Activated T-helper 1 cell treated with anti-CD3 and anti-CD28 coated beads, Interleukin-2, amount 50 U/mL, for 16 hours (primary cell): ENCODE measurements around the gene LYL1.
A peak's percentile ranks its signal among the peaks of the same experiment; 100 is the strongest.

Experiments
- DNase-seq, 2 donors: peaks; one replicate each; pipeline ENCODE4 v3.0.0-alpha.2; 2020; ENCODE audit warnings: low read depth in 1 of 2, low spot score in 1 of 2

Gene LYL1

DNA sequence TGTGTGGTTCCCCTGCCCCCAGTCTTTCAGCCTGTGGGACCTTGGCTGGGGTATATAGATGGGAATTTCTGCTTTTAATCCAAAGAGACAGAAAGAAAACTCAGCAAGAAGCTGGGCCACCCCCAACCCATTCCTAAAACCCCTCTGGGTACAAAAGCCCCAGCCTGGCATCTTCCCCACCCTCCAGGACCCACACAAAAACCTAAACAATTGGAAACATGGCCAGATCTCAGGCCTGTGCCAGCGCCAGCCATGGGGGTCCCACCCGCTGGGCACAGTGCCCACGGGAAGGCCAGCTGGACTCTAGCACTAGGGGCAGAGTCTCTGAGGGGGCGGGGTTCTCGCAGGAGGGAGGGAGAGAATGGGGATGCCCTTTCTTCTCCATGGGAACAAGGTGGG is 8.6 kb downstream of the LYL1 start:
- no peak for DNase-seq

DNA sequence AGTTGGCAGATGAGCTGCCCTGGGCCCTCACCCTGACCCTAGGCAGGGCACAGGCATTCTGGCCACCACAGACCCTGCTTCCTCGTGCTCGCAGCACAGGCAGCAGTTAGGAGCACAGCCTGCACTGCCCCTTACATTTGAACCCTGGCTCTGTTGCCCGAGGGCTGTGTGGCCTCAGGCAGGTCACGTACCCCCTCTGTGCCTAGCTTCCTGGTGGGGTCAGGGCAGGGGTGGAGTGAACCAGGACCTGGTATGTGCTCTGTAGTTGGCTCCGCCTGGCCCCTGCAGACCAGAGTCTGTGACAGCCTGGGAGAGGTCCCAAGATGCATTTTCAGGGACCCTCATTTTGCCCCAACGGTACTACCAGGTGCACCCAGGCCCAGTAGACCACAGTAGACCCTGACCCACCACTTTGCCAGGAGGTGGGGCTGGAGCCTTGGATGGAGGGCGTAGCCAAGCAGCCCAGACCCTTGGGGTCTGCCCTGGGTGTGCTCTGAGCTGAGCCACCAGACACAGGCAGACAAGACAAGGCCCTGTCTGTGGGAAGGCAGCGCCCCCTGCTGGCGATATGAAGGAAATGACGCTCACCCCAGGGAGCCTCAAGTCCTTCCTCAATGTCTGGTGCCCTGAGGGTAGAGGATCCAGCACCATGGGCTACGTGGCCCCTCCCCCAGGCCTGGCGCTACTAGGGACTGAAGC is 9.1 kb downstream of the LYL1 start:
- DNase-seq, result peak; percentile 64 to 65

DNA sequence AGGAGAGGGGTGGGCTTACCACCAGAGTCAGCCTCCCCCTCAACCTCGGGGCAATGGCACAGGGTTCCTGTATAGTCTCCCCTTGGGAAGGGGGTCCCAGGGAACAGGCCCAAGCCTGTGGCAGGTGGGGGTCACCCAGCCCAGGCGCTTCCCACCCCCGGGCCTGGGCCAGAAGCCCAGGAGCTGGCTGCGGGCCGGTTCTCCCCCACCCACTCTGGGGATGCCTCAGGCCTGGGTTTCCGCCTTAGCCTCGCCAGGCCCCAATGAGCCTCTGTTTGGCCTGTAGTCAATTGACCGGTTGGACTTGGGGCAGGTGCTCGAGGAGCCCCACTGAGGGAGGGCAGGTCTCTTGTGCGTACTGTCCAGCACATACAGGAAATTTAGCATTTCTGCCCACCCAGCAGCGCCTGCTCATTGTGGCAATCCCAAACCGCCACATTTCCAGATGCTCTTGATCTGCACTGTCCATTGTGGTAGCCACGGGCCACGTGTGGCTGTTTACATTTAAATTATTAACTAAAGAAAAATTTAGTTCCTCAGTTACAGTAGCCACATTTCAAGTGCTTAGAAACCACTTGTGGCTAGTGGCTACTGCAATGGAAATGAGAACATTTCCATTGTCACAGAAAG is 9.9 kb downstream of the LYL1 start:
- no peak for DNase-seq

DNA sequence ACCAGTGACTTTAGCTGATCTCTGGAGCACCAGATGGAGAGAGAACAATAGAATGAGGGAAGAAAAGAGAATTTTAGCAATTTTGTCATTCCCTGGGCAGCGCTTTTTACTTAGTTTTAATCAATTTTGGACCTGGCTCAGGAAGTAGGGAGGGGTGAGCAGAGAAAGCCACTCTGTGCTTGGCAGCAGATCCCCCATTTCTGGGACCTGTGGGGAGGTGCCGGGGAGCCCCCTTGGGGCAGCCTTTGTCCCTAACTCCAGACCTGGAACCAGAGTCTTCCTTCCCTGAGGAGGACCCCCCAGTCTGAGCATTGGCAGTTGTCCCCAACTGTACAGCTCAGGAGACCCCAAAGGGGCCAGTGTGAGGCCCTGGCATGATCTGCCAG is 10.5 kb downstream of the LYL1 start:
- no peak for DNase-seq

DNA sequence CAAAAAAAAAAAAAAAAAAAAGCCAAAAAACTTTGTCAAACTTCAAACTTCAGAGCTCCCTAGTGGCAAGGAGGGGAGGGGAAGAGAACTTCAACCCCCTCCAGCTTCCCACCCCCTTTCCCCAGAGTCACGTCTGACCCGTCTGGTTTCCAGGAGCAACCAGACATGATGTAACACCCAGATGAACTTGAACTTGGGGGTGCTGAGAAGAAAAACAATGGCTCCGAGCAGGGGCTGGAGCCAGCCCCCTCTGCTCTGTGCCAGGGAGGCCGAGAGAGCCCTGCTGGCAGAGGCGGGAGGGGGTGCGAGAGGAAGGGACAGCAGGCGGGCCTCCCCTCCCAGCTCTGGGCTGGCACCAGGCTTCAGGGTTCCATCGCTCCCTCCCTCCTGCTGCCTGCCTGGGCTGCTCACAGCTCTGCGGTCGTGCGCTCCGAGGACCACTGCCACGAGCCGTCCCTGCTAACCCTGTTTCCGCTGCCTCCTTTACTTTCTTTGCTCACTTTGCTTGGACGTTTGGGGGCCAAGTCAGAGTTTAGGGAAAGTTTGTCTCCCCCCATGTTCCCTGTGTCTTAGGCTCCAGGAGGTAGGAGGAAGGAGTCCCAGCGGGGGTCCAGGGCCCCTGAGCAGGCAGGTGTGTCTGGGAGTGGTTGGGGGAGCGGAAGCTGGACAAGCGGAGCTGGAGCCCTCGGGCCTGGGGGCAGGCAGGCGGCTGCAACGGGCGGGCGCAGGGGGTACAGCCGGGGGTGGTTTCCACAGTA is 11.1 kb downstream of the LYL1 start:
- DNase-seq, result no peak

DNA sequence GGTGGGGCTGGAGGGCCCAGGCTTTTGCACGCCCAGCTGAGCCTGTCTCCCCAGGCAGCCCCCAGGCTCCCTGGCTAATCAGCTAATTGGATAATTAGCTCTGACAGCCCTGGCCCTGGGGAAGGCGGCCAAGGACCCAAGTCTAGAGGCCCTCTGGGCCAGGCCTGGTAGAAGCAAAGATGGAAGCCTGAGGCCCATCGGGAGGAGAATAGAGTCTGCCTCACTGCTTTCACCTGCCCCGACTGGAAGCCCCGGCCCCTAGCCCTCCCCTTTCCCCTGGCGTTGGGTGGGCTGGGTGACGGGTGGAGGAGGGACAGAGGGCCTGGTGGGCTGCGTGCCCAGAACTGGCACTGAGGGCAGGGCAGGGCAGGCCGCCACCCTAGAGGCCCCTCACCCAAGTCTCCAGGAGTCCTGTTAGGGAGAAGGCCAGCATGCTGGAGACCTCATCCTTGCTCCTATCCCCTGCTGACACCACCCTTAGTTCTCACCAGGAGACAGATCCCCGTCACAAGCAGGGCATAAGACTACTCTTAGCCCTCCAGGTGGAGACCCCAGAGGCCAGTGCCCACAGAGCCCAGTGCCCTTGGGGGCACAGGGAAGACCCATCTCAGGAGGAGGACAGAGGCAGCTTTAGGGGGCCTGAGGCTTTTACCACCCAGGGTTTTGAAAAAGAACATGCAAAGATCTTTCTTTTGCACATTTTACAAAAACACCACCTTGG is 12.0 kb downstream of the LYL1 start:
- no peak for DNase-seq

DNA sequence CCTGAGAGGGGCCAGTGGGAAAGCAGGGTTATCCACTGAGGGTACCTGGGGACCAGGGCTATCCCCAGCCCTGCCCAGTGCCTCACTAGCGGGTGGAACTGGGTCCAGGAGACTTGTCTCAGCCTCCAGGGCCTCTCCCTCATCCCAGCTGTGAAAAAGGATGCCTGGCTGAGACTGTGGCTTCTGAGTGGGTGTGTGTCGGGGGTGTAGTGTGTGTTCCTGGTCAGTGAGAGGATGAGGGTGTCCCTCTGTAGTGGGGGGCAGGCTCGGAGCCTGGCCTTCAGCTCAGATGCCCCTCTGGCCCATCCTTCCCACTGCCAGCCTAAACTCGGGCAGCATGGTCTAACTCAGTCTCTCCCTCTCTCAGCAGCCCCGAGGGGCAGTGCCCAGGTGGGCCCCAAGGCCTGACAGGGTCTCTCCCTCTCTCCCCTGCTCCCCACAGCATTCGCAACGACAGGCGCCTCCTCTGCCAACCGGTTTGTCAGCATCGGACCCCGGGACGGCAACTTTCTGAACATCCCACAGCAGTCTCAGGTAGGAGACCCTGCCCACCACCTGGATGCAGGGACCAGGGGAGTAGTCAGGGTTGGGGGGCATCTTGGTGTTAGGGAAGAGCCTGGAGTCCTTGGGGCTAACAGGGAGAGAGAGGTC is 12.7 kb downstream of the LYL1 start:
- no peak for DNase-seq

DNA sequence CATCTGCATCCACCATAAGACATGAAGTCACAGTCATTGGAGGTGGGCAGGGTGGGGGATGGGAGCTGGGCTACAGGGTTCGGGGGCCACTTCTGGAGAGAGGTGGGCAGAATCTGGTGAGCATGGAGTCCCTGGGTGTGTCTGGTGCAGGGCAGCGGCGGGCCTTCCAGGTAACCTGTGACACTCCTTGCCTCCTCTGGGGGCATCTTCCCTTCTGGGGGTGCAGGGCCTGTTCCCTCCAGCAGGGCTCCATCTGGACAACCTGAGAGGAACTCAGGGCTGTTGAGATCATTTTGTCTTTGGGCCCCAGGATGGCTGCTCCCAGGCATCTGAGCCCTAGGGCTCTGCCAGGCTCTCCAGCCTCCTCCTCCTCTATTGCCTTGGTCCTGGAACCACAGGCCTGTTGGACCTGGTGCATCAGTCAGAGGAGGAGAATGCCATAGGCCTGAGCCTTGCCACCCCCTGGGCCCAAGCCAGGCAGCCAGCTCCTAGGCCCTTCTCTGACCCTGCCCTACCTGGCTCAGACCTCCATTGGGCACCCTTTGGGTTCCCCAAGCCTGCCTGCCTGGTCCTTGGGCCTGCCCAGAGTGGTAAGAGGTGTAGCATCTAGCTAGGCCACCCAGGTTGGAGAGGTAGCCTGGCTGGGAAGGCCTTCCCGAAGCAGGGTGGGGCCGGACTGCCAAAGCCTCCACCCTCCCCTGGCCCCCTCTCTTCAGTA is 13.4 kb downstream of the LYL1 start:
- DNase-seq, result no peak

DNA sequence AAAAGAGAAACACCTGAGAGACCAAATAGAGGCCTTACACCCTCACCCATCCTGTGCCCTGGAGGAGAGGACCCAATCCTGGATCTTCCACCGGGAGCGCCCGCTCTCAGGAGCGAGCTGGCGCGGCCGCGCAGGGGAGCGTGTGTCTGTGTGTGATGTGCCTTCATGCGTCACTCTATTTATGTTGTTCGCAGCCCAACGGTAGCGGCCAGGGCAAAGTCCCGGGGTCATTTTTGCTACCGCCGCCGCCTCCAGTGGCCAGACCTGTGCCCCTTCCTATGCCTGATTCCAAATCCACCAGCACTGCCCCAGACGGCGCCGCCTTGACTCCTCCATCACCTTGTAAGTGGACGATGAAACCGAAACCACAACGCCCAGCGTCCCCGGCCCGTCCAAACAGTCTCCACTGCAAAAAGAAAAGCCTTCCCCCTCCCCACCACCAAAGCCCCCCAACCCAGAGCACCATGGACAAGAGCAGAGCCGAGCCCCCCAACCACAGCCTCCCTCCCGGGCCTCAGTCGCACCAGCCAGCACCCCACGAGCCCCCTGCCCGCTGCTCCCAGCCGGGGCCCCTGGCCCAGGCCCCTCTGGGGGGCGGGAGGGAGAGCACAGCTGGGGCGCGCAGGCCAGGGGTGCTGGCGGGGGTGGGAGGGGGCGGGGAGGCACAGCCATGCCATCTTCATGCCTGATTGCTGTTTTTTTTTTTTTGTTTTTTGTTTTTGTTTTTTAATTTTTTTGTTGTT is 14.7 kb downstream of the LYL1 start:
- no peak for DNase-seq

DNA sequence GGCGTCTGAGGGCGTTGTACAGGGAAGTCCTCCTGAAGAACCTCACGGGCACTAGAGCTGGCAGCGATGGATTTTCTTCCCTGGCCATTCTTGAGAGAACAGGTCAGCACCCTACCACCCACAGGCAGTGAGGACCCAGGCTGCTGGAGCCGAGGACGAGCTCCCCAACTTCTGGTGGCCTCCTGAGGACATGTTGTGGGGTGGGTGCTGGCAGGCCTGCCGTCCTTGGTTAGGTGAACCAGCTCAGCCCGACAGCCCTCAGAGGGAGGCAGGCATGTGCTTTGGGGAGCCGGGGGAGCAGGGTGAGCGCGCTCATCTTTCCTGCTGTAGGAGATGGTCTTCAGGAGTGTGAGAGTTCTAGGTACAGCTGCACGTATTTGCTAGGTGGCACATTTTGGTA is 15.4 kb downstream of the LYL1 start:
- no peak for DNase-seq

DNA sequence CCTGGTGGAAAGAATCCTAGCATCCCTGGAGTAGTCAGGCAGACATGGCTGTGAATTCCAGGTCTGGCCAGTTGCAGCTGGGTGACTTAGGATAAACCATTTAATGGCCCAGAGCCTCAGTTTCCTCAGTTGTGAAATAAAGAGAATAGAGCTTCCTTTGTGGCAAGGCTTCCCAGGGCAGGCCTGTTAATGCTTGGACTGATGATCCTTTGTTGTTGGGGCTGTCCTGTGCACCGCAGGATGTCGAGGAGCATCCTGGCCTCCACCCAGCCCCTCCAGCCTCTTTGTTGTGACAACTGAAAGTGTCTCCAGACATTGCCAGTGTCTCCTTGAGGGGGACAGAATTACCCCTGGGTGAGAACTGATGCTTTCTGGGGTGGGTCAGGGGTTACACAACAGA is 16.3 kb downstream of the LYL1 start:
- DNase-seq, result no peak

DNA sequence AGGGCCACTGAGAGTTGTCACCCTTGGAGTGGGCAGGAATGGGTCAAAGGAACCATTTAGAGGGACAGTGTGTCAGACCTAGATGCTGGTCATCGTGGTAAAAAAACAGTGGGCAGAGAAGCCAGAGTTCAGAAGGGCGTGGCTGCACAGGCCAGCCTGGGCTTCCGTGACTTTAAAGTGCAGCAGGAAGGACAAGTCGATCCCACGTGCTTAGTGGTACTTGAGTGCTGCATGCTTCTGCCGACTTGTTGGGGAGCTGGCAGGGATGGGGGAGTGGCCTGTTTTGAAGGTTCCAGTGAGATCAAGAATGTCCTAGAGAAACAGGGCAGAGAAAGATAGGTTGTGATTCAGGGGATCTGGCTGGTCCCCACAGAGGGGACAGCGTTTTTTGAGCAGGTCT is 17.0 kb downstream of the LYL1 start:
- DNase-seq, result no peak

DNA sequence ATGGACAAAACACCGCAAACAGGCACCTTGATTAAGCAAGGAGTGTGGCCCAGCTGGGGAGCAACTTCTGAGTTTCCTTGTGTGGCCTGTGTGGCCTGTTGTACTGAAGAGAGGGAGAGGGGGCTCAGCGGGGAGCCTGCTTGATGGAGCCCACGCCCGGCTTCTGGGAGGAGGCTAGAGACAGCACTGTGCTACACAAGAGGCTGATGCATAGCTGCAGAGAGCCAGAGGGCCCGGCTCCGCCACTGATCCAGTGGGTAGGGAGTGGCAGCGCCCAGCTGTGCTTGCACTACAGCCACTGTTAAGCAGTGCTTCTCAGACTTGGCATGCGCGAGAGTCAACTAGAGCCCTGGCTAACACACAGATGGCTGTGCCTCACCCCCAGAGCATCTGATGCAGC is 19.0 kb downstream of the LYL1 start:
- no peak for DNase-seq

DNA sequence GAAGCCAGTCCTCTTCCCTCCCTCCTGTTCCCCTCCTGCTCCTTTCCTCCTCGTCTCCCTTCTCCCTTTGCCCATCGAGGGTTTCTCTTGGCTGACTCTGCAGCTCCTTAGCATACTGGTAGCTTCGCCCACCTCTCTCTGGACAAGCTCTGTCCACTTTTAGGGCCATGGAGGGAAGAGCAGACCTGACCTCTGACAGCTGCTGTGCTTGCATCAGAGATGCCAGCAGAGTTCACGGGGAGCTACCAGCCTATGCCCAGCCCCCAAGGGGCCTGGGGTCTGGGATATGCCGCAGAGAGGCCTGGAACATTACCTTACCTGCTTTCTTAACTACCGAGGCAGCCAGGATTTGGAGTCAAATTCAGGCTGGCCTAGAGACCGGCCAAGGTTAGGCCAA is 19.7 kb downstream of the LYL1 start:
- no peak for DNase-seq

DNA sequence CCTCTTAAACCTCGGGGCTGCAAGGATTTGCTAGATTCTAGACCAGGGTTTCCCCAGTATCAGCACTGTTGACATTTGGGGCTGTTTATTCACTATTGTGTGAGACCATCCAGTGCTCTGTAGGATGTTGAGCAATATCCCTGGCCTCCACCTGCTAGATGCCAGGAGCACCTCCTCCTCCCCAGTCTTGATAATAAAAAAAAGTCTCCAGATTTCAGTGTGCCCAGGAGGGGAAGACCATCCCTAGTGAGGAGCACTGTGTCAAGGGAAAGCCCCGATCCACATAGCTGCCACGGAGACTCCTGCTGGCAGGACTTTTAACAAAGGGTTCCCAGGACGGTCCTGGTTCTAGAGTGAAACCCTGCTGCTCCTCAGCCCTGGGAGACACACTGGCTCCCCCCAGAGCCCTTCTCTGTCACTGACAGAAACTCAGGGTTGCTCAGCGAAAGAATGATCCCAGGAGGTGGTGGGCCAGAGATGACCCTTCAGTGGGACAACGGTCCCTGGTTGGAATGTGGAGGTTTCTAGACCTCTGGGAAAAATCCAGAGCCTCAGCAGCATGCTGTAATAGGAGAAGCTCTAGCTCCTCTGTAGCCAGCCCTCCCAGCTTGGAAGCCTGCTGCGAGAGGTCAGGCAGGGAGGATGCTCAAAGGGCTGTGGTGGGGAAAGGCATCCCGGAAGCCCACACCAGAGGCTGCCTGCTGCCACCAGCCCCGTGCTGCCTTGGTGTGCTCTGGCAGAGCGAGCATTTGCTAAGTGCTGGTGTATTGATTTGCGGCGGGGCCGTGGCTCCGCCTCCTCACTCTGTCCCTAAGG is 20.3 kb downstream of the LYL1 start:
- no peak for DNase-seq

DNA sequence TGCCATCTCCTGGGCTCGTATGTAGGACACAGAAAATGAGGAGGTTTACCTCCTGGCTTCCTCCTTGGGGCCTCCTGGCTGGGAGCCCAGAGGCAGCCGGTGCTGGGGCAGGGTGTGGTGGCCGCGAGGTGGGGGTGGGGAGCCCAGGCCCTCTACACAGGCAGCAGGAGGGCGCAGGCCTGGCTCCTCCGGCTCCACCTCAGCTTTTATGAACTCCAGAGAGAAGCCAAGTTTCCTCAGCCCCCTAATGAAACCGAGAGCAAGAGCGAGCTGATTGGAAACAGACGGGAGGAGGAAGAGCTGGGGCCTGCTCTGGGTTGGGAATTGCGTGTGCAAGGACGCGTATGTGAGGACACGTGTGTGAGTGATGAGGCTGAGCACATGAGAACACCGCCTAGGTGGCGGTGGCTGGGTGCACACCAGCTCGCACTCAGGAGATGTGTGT is 23.1 kb downstream of the LYL1 start:
- DNase-seq, result no peak

DNA sequence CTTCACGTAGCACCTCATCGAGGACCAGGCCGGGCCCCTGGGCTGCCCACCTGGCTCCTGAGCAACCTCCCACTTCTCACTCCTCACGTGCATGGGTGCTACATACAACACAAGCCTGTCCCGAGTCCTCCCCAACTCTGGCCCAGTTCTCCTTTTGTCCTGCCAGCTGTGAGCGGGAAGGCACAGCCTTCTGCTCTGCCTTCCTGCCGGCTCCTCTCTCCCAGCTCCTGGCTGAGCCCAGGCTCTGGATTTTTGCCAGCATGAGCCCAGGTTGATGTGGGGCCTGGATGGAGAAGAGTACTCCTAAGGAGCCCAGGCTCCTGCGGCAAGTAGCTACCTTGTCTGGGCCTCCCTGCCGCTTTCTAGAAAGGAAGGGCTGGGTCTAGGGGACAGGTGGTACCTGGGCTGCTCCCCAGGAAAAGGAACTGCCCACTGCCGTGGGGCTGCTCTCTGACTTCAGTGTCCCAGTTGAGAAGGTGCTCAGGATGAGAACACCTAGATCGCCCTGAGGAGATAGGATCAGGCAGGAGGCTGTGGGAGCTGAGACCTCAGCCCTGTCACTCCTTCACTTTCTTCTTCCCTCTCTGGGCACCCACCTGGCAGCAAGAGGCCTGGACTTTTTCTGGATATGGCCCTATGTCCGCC is 23.6 kb downstream of the LYL1 start:
- no peak for DNase-seq

DNA sequence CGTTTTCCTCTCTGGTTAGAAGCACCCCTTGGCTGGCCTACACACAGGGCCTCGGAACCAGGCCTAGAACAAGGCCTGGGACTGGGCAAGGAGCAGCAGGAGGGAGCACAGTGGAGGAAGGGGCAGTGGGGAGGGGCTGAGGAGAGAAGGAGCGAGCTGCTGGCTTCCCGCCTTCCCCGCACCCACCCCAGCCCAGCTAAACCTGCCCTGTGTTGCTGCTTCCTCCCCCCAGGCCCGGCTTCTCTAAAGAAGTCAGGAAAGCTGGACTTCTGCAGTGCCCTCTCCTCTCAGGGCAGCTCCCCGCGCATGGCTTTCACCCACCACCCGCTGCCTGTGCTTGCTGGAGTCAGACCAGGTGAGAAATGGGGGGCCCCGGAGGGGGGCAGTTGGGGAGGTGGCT is 24.3 kb downstream of the LYL1 start:
- DNase-seq, result no peak

DNA sequence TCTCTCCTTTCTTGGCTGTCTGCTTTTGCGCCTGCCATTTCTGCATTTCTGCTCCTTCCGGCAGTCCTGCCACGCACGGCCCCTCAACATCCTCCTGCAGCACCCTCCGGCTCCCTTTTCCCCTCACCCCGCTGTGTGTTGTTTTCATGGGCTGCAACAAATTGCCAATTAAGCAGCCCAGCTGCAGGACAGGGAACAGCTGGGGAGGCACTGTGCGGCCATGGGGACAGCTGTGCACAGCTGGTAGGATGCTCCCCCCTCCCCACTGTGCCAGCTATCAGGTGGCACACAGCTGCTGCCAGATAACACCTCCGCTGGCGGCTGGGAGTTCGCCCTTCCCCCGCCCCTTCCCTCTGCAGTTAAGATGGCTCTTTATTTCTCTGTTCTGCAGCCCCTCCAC is 25.4 kb downstream of the LYL1 start:
- DNase-seq, result no peak
